SK-N-DZ (cell line): ENCODE results near the gene AEBP2.
"Not testable (repeated sequence)": the region's sequence is repeated elsewhere in the genome, so short reads cannot be mapped to it uniquely, and the experiment has no call there.

Experiments
- DNase-seq: peaks from one replicate; pipeline ENCODE4 v3.0.0-alpha.2; 2015; ENCODE audit warnings: low spot score

The AEBP2 gene

GRCh38 chr12:19451196-19451595 lies 11.9 kb downstream of the AEBP2 start:
- DNase-seq: peak; percentile 14

GRCh38 chr12:19453961-19454360 lies 14.7 kb downstream of the AEBP2 start:
- no peak for DNase-seq

GRCh38 chr12:19454837-19455236 lies 15.5 kb downstream of the AEBP2 start:
- DNase-seq: no peak

- no peak for DNase-seq
Observed at GRCh38 chr12:19456176-19456575, 16.9 kb downstream of the AEBP2 start.

- DNase-seq: no peak
Observed at GRCh38 chr12:19457561-19457960, 18.3 kb downstream of the AEBP2 start.

- DNase-seq: no peak
Observed at GRCh38 chr12:19458733-19459132, 19.4 kb downstream of the AEBP2 start.

GRCh38 chr12:19461999-19462398 lies 22.7 kb downstream of the AEBP2 start:
- no peak for DNase-seq

- DNase-seq: no peak
Observed at GRCh38 chr12:19462406-19462805, 23.1 kb downstream of the AEBP2 start.

GRCh38 chr12:19464192-19464580 lies 24.9 kb downstream of the AEBP2 start:
- DNase-seq: no peak

GRCh38 chr12:19465711-19466110 lies 26.4 kb downstream of the AEBP2 start:
- no peak for DNase-seq

- DNase-seq: no peak
Observed at GRCh38 chr12:19474147-19474546, 34.9 kb downstream of the AEBP2 start.

GRCh38 chr12:19475884-19476505 lies 36.7 kb downstream of the AEBP2 start:
- DNase-seq: not testable (repeated sequence)

GRCh38 chr12:19477071-19477470 lies 37.8 kb downstream of the AEBP2 start:
- no peak for DNase-seq

- DNase-seq: no peak
Observed at GRCh38 chr12:19480459-19480858, 41.2 kb downstream of the AEBP2 start.

GRCh38 chr12:19482036-19482435 lies 42.7 kb downstream of the AEBP2 start:
- no peak for DNase-seq

GRCh38 chr12:19482551-19483109 lies 43.3 kb downstream of the AEBP2 start:
- DNase-seq: no peak

- no peak for DNase-seq
Observed at GRCh38 chr12:19483727-19484126, 44.4 kb downstream of the AEBP2 start.

- DNase-seq: no peak
Observed at GRCh38 chr12:19484738-19485137, 45.4 kb downstream of the AEBP2 start.

- no peak for DNase-seq
Observed at GRCh38 chr12:19485240-19485639, 45.9 kb downstream of the AEBP2 start.

- DNase-seq: no peak
Observed at GRCh38 chr12:19489168-19489567, 49.9 kb downstream of the AEBP2 start.

GRCh38 chr12:19490908-19491307 lies 51.6 kb downstream of the AEBP2 start:
- no peak for DNase-seq

- no peak for DNase-seq
Observed at GRCh38 chr12:19491863-19492262, 52.6 kb downstream of the AEBP2 start.

GRCh38 chr12:19496219-19496878 lies 57.1 kb downstream of the AEBP2 start:
- DNase-seq: no peak
